Vagina (tissue), 2 donors: ENCODE data around the gene KLHL25. TPM values are rescaled to one million over a fixed set of nuclear protein-coding genes. Genes with fewer than 3 reads are reported as not detected.

Experiments used
- DNase-seq, 2 donors: peaks; one replicate each; pipeline ENCODE4 v3.0.0-alpha.2; 2017; ENCODE audit errors: extremely low spot score in 2 of 2
- H3K27ac ChIP-seq: fragments of 200-600 bp; sonication (generic); one replicate; pipeline ENCODE4 v1.5.1; 2019
- H3K27me3 ChIP-seq: fragments of 200-600 bp; sonication (generic); one replicate; pipeline ENCODE4 v1.5.1; 2019
- H3K36me3 ChIP-seq, 2 donors: fragments of 200-600 bp; sonication (generic); one replicate each; pipeline ENCODE4 v1.5.1; 2017 to 2019
- H3K4me1 ChIP-seq: fragments of 200-600 bp; sonication (generic); one replicate; pipeline ENCODE4 v1.5.1; 2019
- H3K4me3 ChIP-seq, 2 donors: fragments of 200-600 bp; sonication (generic); 1 replicate in 1 of 2; 2 replicates in 1 of 2; pipeline ENCODE4 v1.5.1; 2016 to 2019
- H3K9me3 ChIP-seq: fragments of 200-600 bp; sonication (generic); one replicate; pipeline ENCODE4 v1.5.1; 2019
- CTCF ChIP-seq, 3 experiments: fragments of 450-650 bp in 2 of 3; fragments of 200-600 bp in 1 of 3; sonication (generic) in 1 of 3; IDR thresholded peaks; one replicate each; pipeline ENCODE4 v1.5.1; 2017 to 2019; ENCODE audit warnings: antibody characterized with exemption in 3 of 3, mild to moderate bottlenecking in 2 of 3, moderate library complexity in 2 of 3
- POLR2A ChIP-seq, 2 donors: fragments of 450-650 bp; IDR thresholded peaks; one replicate each; pipeline ENCODE4 v1.6.1; 2017; ENCODE audit warnings: antibody characterized with exemption in 2 of 2, mild to moderate bottlenecking in 2 of 2, moderate library complexity in 2 of 2
- POLR2AphosphoS5 ChIP-seq, 2 donors: sonication (generic); formaldehyde crosslinking; IDR thresholded peaks; one replicate each; pipeline ENCODE4 v1.9.0; 2017; ENCODE audit warnings: antibody characterized with exemption in 2 of 2, mild to moderate bottlenecking in 2 of 2, low read depth in 1 of 2; ENCODE audit not compliant: insufficient read depth in 1 of 2
- intact Hi-C: fragments of 100-400 bp; cut with DNase I; formaldehyde crosslinking; loops from one replicate; pipeline ENCODE4 v1.15.1; 2023
- total RNA-seq: library from RNA; depleted of rRNA; stranded (reverse); fragments of >200 nt; gene quantifications from one replicate; pipeline ENCODE4 v1.2.3, GENCODE V29; 2016

The KLHL25 gene
- total RNA-seq, 1 donor from 2014 or later, result 9.6 TPM

DNA sequence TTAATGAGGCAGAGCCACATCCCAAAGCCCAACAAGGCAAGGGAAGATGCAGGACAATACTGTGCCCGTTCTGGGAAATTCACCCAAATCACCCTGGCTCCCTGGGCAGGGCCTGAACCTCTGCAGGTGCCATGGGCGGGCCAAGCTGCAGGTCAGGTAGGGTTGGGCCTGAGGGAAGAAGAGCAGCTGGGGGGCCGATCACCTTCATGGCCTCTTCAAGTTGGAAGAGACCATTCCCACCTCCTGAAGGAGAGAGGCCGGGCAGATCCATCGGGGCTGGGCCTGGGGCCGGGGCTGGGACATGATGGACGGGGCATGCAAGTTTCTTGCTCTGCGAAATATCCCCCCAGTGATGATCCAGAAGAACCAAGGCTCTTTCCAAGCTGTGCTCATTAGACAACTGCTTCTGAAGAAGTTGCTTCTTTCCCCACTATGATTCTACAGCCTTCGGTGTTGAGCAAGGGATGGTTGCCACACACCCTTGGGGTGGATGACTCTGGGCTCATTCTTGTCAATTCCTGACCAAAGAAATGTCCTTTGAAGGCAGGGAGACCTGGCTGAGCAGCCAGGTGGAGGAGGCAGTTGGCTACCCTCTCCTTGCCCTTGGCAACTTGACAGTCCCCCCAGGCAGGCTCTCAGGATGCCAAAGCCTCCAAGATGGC lies 38.2 kb downstream of the KLHL25 start:
- Histone ChIP-seq H3K27me3 (no peaks in the 10 kb centered on the region), H3K36me3 (peaks cover 0 to 7% of the 10 kb centered on the region in 2 donors), H3K4me3 (no peak overlapping the region), H3K27ac (no peak overlapping the region), H3K4me1 (peaks cover 7% of the 10 kb centered on the region), H3K9me3 (no peaks in the 10 kb centered on the region)
- TF ChIP-seq POLR2A (IDR thresholded peaks at IDR 0.05), result no peak
- no peak for TF ChIP-seq CTCF (IDR thresholded peaks at IDR 0.05)
- TF ChIP-seq POLR2AphosphoS5 (IDR thresholded peaks at IDR 0.05; ENCODE audit: insufficient read depth in 1 of 2, low read depth in 1 of 2), result no peak
- no peak for DNase-seq
- intact Hi-C loops, result no loop called here

DNA sequence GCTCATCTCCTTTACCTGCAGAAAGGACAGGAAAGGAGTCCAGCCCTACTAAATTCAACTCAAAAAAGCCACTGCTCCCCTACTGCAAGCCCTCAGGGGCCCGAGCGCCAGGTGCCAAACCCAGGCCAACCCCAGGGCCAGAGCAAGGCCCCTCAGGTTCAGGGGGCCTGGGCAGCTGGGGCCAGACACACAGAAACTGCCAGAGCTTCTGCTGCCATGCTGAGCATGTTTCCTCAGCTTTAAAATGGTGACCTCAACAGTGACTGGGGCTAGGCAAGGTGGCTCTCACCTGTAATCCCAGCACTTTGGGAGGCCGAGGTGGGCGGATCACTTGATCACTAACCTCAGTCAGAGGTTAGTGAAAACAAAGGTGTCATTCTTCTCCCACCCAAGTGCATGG lies 38.8 kb downstream of the KLHL25 start:
- TF ChIP-seq CTCF (IDR thresholded peaks at IDR 0.05), result no peak
- no peak for TF ChIP-seq POLR2AphosphoS5 (IDR thresholded peaks at IDR 0.05; ENCODE audit: insufficient read depth in 1 of 2, low read depth in 1 of 2)
- no peak for TF ChIP-seq POLR2A (IDR thresholded peaks at IDR 0.05)
- Histone ChIP-seq H3K27ac (no peak overlapping the region), H3K36me3 (peaks cover 0 to 5% of the 10 kb centered on the region in 2 donors), H3K4me3 (no peak overlapping the region), H3K27me3 (no peaks in the 10 kb centered on the region), H3K9me3 (no peaks in the 10 kb centered on the region), H3K4me1 (peaks cover 13% of the 10 kb centered on the region)
- no peak for DNase-seq
- intact Hi-C loops, result no loop called here

- H3K27ac ChIP-seq, result no peak overlapping the region
Measured at GRCh38 chr15:85755471-85755870, 39.3 kb downstream of the KLHL25 start.

GRCh38 chr15:85754989-85755388 lies 39.7 kb downstream of the KLHL25 start:
- H3K36me3 ChIP-seq, result no peaks in the 10 kb centered on the region
- DNase-seq, result no peak
- intact Hi-C loops, result loop anchor here (5.0 kb wide), 1 partner anchor 37 kb away; the partner anchor contains the start of gene KLHL25
- no peak overlapping the region for H3K4me3 ChIP-seq
- peaks cover 20% of the 10 kb centered on the region for H3K4me1 ChIP-seq
- H3K27ac ChIP-seq, result no peak overlapping the region
- no peaks in the 10 kb centered on the region for H3K9me3 ChIP-seq
- no peak for TF ChIP-seq CTCF (IDR thresholded peaks at IDR 0.05)
- no peak for TF ChIP-seq POLR2A (IDR thresholded peaks at IDR 0.05)
- no peak for TF ChIP-seq POLR2AphosphoS5 (IDR thresholded peaks at IDR 0.05; ENCODE audit: insufficient read depth in 1 of 2, low read depth in 1 of 2)
- H3K27me3 ChIP-seq, result no peaks in the 10 kb centered on the region

More at GRCh38 chr15:85755471-85755870, 39.3 kb downstream of the KLHL25 start:
- no peaks in the 10 kb centered on the region for H3K27me3 ChIP-seq
- peaks cover 0 to under 1% of the 10 kb centered on the region in 2 donors for H3K36me3 ChIP-seq
- H3K4me3 ChIP-seq, result no peak overlapping the region
- DNase-seq, result no peak
- H3K4me1 ChIP-seq, result peaks cover 18% of the 10 kb centered on the region
- no peaks in the 10 kb centered on the region for H3K9me3 ChIP-seq
- intact Hi-C loops, result no loop called here
- TF ChIP-seq CTCF (IDR thresholded peaks at IDR 0.05) (no peak), POLR2A (IDR thresholded peaks at IDR 0.05) (no peak), POLR2AphosphoS5 (IDR thresholded peaks at IDR 0.05; ENCODE audit: insufficient read depth in 1 of 2, low read depth in 1 of 2) (no peak)

- intact Hi-C loops, result loop anchor here (5.0 kb wide), 1 partner anchor 38 kb away; the partner anchor contains the start of gene KLHL25
- TF ChIP-seq POLR2A (IDR thresholded peaks at IDR 0.05), result no peak
- TF ChIP-seq POLR2AphosphoS5 (IDR thresholded peaks at IDR 0.05; ENCODE audit: insufficient read depth in 1 of 2, low read depth in 1 of 2), result no peak
- H3K9me3 ChIP-seq, result no peaks in the 10 kb centered on the region
- H3K36me3 ChIP-seq, result no peaks in the 10 kb centered on the region
- no peak for DNase-seq
- peaks cover 21% of the 10 kb centered on the region for H3K4me1 ChIP-seq
- H3K27me3 ChIP-seq, result no peaks in the 10 kb centered on the region
- H3K27ac ChIP-seq, result no peak overlapping the region
- H3K4me3 ChIP-seq, result no peak overlapping the region
Measured at GRCh38 chr15:85753791-85754452, 40.8 kb downstream of the KLHL25 start.
